ENCODE measurements around the gene BCAP31.
A peak's percentile ranks its signal among the peaks of the same experiment; 100 is the strongest.

The BCAP31 gene

DNA sequence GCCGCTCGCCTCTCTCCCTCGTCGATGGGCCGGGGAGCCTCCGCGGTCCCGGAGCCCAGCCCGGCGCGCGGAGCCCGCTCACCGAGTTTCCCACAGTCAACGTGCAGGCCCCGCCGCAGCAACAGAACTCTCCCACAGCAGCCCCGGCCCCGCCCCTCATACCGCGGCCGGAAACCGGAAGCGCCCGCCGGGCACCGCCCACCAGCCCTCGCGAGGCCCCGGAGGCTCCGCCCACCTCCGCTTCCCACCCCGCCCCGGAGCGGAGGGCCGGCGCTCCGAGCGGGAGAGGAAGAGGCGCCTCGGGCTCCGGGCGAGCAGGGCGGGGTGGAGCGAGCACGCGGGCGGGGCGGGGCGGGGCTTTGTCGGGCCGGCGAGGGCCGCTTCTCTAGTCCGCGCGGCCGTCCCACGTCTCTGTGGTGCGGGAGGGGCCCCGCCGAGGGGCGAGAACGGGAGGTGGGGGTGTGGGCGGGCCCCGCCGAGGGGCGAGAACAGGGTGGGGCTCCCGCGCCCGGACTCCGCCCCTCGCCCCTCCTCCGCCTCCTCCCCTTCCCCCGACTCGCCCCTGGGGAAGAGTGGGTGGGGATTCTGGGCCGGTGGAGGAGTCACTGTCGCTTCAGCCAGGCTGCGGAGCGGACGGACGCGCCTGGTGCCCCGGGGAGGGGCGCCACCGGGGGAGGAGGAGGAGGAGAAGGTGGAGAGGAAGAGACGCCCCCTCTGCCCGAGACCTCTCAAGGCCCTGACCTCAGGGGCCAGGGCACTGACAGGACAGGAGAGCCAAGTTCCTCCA, at the start of gene BCAP31, which contains the start of gene ABCD1:
BCAP31 (minus strand) TSS at position 136 of the 787 bp plus-strand sequence. CDS start 1,143 bp downstream, outside the sequence.
ABCD1 (plus strand) TSS at position 605 of the 787 bp plus-strand sequence. CDS start 411 bp downstream, outside the sequence.
- TF ChIP-seq, protein P1, sequence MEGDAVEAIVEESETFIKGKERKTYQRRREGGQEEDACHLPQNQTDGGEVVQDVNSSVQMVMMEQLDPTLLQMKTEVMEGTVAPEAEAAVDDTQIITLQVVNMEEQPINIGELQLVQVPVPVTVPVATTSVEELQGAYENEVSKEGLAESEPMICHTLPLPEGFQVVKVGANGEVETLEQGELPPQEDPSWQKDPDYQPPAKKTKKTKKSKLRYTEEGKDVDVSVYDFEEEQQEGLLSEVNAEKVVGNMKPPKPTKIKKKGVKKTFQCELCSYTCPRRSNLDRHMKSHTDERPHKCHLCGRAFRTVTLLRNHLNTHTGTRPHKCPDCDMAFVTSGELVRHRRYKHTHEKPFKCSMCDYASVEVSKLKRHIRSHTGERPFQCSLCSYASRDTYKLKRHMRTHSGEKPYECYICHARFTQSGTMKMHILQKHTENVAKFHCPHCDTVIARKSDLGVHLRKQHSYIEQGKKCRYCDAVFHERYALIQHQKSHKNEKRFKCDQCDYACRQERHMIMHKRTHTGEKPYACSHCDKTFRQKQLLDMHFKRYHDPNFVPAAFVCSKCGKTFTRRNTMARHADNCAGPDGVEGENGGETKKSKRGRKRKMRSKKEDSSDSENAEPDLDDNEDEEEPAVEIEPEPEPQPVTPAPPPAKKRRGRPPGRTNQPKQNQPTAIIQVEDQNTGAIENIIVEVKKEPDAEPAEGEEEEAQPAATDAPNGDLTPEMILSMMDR (IDR thresholded peaks at IDR 0.05; ENCODE audit: control extremely low read depth, extremely low read depth, low read depth, missing control alignments) = no peak
- POLR2A ChIA-PET = no interaction called here
- DNase-seq (ENCODE audit: extremely low spot score) = peak; percentile 94
- CTCF ChIA-PET = interaction anchor here (1.5 kb wide), 1 partner anchor 57 kb away, joined by 3 read pairs; no protein-coding TSS in a partner anchor

DNA sequence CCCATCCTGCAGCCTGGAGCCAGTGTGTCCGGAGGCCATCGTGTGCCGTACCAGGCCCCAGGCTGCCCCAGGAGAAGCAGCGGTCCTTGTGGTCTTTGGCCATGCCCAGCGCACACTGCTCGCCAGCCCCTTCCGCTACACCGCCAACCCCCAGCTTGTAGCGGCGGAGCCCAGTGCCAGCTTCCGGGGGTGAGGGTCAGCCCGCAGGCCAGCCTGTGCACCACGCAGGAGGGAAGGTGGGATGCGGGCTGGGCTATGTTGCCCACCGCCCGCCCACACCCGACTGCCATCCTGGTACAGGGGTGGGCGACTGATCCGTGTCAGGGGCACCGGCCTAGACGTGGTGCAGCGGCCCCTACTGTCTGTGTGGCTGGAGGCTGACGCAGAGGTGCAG, 49.0 kb upstream of the BCAP31 start:
- no peak for DNase-seq (ENCODE audit: extremely low spot score)
- CTCF ChIA-PET = interaction anchor here (1.1 kb wide), 1 partner anchor 9 kb away, joined by 3 read pairs; the partner anchor contains the start of gene PLXNB3
- TF ChIP-seq, protein P1 (IDR thresholded peaks at IDR 0.05; ENCODE audit: control extremely low read depth, extremely low read depth, low read depth, missing control alignments) = no peak
- POLR2A ChIA-PET = no interaction called here

DNA sequence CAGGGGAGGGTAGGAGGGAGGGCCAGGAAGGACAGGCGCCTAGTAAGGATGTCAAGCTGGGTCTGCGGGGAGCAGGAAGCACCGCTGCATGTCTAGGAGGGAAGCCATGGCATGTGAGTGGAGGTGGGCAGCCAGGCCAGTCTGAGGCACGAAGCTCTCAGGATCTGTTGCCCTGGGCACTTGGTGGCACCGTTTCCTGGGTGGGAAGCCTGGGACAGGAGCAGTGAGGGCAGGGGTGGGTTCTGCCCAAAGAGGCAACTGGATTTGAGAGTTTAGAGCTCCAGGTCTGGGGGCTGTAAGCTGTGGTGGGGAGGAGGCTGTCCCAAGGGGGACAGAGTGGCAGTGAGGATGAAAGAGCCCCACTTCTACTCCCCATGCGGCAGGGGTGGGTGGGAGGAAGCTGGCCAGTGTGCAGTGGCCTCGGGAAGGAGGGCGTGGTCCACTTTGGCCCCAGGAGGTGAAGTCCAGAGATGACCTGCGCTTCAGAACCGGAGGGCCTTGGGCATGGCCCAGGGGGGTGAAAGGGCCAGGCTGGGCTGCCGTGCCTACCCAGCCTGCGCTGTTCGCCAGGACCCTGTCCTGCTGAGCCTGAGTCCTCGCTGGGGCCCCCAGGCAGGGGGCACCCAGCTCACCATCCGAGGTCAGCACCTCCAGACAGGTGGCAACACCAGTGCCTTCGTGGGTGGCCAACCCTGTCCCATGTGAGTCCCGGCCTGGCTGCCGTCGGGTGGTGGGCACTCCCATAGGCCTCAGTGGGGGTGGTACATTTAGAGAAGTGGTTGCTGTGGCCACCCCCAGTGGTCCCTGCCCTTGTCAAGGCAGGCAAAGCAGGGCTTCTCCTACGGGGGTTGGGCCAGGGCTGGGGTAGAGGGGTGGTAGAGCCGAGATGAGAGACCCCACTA, 48.4 kb upstream of the BCAP31 start:
- POLR2A ChIA-PET = no interaction called here
- TF ChIP-seq, protein P1 (IDR thresholded peaks at IDR 0.05; ENCODE audit: control extremely low read depth, extremely low read depth, low read depth, missing control alignments) = no peak
- CTCF ChIA-PET = interaction anchor here (0.8 to 1.1 kb wide), 2 partner anchors 9 to 176 kb away, joined by 3 read pairs; partner anchors contain the start of gene PLXNB3
- no peak for DNase-seq (ENCODE audit: extremely low spot score)

DNA sequence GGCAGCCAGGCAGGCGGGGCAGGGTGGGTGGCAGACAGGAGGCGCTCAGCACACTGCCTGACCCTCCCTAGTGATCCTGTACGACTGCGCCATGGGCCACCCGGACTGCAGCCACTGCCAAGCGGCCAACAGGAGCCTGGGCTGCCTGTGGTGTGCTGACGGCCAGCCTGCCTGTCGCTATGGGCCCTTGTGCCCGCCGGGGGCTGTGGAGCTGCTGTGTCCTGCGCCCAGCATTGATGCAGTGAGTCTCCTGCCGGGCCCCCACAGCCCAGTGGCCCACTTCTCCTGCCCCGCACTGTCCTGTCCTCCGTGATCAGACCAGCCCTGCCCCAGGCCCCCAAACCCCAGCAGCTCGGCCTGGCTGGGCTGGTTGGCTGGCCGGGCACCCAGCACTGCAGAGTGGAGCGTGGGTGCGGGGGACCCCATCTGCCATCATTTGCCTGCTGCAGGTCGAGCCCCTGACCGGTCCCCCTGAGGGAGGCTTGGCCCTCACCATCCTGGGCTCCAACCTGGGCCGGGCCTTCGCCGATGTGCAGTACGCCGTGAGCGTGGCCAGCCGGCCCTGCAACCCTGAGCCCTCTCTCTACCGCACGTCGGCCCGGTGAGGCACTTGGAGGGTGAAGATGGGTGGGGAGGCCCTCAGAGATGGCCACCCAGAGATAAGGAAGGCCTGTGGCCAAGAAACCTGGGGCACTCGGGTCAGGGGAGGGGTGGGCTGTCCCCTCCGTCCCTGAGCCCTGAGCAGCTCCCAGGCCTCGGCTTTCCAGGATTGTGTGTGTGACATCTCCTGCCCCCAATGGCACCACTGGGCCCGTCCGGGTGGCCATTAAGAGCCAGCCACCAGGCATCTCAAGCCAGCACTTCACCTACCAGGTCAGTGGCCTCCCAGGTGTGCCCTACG, 47.5 kb upstream of the BCAP31 start:
- ChIA-PET CTCF (interaction anchor here (0.8 kb wide), 1 partner anchor 177 kb away, joined by 3 read pairs; no protein-coding TSS in a partner anchor), POLR2A (no interaction called here)
- TF ChIP-seq, protein P1 (IDR thresholded peaks at IDR 0.05; ENCODE audit: control extremely low read depth, extremely low read depth, low read depth, missing control alignments) = no peak
- DNase-seq (ENCODE audit: extremely low spot score) = no peak

DNA sequence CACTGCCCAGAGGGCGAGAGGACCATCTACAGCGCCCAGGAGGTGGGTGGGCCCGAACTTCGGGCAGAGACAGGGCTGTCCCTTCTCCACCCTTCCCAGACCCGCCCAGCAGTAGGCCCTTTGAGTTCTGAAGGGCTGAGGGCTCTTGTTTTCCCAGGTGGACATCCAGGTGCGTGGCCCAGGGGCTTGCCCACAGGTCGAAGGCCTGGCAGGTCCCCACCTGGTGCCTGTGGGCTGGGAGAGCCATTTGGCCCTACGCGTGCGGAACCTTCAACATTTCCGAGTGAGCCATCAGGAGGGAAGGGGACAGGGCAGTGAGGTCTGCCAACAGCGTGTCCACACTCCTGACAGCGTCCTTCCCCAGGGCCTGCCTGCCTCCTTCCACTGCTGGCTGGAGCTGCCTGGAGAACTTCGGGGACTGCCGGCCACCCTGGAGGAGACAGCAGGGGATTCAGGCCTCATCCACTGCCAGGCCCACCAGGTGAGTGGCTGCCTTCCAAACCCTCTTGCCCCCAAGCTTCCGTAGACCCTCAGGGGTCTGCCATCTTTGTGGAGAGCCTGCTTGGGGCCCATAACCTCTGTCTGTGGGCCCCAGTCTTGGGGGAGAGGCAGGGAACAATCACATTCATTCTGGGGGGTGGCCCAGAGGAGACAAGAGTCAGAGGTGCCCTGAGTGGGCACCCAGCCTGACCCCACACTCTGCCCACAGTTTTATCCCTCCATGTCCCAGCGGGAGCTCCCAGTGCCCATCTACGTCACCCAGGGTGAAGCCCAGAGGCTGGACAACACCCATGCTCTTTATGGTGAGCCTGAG, 46.6 kb upstream of the BCAP31 start:
- DNase-seq (ENCODE audit: extremely low spot score) = no peak
- TF ChIP-seq, protein P1 (IDR thresholded peaks at IDR 0.05; ENCODE audit: control extremely low read depth, extremely low read depth, low read depth, missing control alignments) = no peak
- POLR2A ChIA-PET = no interaction called here
- CTCF ChIA-PET = no interaction called here
